Rectal smooth muscle tissue (tissue), 1 donor: ENCODE measurements around the gene TM4SF20.

Experiments
- H3K27ac ChIP-seq: one replicate; pipeline ENCODE4 v1.7.0; 2013; ENCODE audit warnings: low read depth, low read length, inconsistent platforms
- H3K27me3 ChIP-seq: one replicate; pipeline ENCODE4 v1.7.0; 2013; ENCODE audit warnings: low read length; ENCODE audit not compliant: control insufficient read depth, insufficient read depth
- H3K36me3 ChIP-seq: one replicate; pipeline ENCODE4 v1.7.0; 2013; ENCODE audit warnings: low read length; ENCODE audit not compliant: control insufficient read depth, insufficient read depth
- H3K4me1 ChIP-seq: one replicate; pipeline ENCODE4 v1.7.0; 2013; ENCODE audit warnings: low read length; ENCODE audit not compliant: control insufficient read depth, insufficient read depth
- H3K4me3 ChIP-seq: one replicate; pipeline ENCODE4 v1.7.0; 2013; ENCODE audit warnings: low read length
- H3K9ac ChIP-seq: one replicate; pipeline ENCODE4 v1.7.0; 2013; ENCODE audit warnings: low read length

The TM4SF20 gene

GRCh38 chr2:227324642-227324994, 54.5 kb downstream of the TM4SF20 start:
- Histone ChIP-seq H3K4me1 (peaks cover 3% of the 10 kb centered on the region), H3K36me3 (no peaks in the 10 kb centered on the region), H3K4me3 (peak overlapping the region; percentile 82), H3K9ac (peak overlapping the region; percentile 8), H3K27ac (peak overlapping the region; percentile 67), H3K27me3 (no peaks in the 10 kb centered on the region)

- H3K36me3 ChIP-seq = no peaks in the 10 kb centered on the region
- H3K27ac ChIP-seq = no peak overlapping the region
- peaks cover 3% of the 10 kb centered on the region for H3K4me1 ChIP-seq
- no peak overlapping the region for H3K4me3 ChIP-seq
- H3K27me3 ChIP-seq = no peaks in the 10 kb centered on the region
- H3K9ac ChIP-seq = no peak overlapping the region
Observed at GRCh38 chr2:227323818-227324217, 55.3 kb downstream of the TM4SF20 start.

- H3K36me3 ChIP-seq = no peaks in the 10 kb centered on the region
- no peak overlapping the region for H3K27ac ChIP-seq
- H3K4me1 ChIP-seq = peaks cover 3% of the 10 kb centered on the region
- no peak overlapping the region for H3K4me3 ChIP-seq
- no peaks in the 10 kb centered on the region for H3K27me3 ChIP-seq
- H3K9ac ChIP-seq = no peak overlapping the region
Observed at GRCh38 chr2:227322530-227323205, 56.4 kb downstream of the TM4SF20 start.

GRCh38 chr2:227320305-227321094, 58.6 kb downstream of the TM4SF20 start:
- H3K9ac ChIP-seq = no peak overlapping the region
- H3K27me3 ChIP-seq = no peaks in the 10 kb centered on the region
- H3K4me1 ChIP-seq = peaks cover 3% of the 10 kb centered on the region
- H3K36me3 ChIP-seq = no peaks in the 10 kb centered on the region
- H3K4me3 ChIP-seq = no peak overlapping the region
- no peak overlapping the region for H3K27ac ChIP-seq

- Histone ChIP-seq H3K9ac (no peak overlapping the region), H3K27me3 (no peaks in the 10 kb centered on the region), H3K27ac (no peak overlapping the region), H3K4me3 (no peak overlapping the region), H3K36me3 (no peaks in the 10 kb centered on the region), H3K4me1 (no peaks in the 10 kb centered on the region)
Observed at GRCh38 chr2:227317834-227318233, 61.3 kb downstream of the TM4SF20 start.

GRCh38 chr2:227313310-227313709, 65.8 kb downstream of the TM4SF20 start:
- Histone ChIP-seq H3K27ac (no peak overlapping the region), H3K9ac (no peak overlapping the region), H3K27me3 (no peaks in the 10 kb centered on the region), H3K36me3 (no peaks in the 10 kb centered on the region), H3K4me1 (no peaks in the 10 kb centered on the region), H3K4me3 (no peak overlapping the region)

- Histone ChIP-seq H3K36me3 (no peaks in the 10 kb centered on the region), H3K4me3 (no peak overlapping the region), H3K4me1 (no peaks in the 10 kb centered on the region), H3K9ac (no peak overlapping the region), H3K27me3 (no peaks in the 10 kb centered on the region), H3K27ac (no peak overlapping the region)
Observed at GRCh38 chr2:227312579-227312978, 66.5 kb downstream of the TM4SF20 start.
